SK-N-SH (cell line): ENCODE results near the gene SAMM50. TPM values are rescaled to one million over a fixed set of nuclear protein-coding genes. Genes with fewer than 3 reads are reported as not detected.

Experiments used
- CTCF ChIA-PET: fragments of 300-600, 350-600 bp; formaldehyde crosslinking; extraction: SDS; loops from one replicate; lab custom pipeline; 2021; lab: Yijun Ruan, JAX
- POLR2A ChIA-PET: fragments of 350-600 bp; sonication (Branson Sonifier 250); formaldehyde crosslinking; extraction: SDS; loops from one replicate; lab custom pipeline; 2020; ENCODE audit warnings: antibody characterized with exemption, inconsistent platforms; lab: Yijun Ruan, JAX
- DNase-seq: peaks from one replicate; pipeline ENCODE4 v3.0.0; 2012
- H2AFZ ChIP-seq: fragments of 200-600 bp; sonication (generic); 2 replicates; pipeline ENCODE4 v1.8.1; 2016; ENCODE audit warnings: antibody characterized with exemption, mild to moderate bottlenecking, low read depth
- H3F3A ChIP-seq: fragments of 200-600 bp; sonication (generic); replicated peaks from 2 replicates; pipeline ENCODE3; 2016; ENCODE audit warnings: antibody characterized with exemption, mild to moderate bottlenecking; ENCODE audit not compliant: insufficient read depth
- H3K27ac ChIP-seq, 2 experiments: fragments of 200-500 bp in 1 of 2; fragments of 200-600 bp in 1 of 2; sonication (Bioruptor generic) in 1 of 2; sonication (generic), shearing (Covaris generic) in 1 of 2; 2 replicates each; pipeline versions ENCODE4 v1.5.1 to v1.6.1; 2014 to 2016; ENCODE audit warnings: low read depth in 2 of 2, inconsistent platforms in 1 of 2, low read length in 1 of 2, mild to moderate bottlenecking in 1 of 2, mixed read lengths in 1 of 2
- H3K27me3 ChIP-seq: fragments of 200-600 bp; sonication (generic), shearing (Covaris generic); 2 replicates; pipeline ENCODE4 v1.6.1; 2016; ENCODE audit warnings: mixed run types; ENCODE audit not compliant: insufficient read depth
- H3K36me3 ChIP-seq, 2 experiments: fragments of 200-500 bp in 1 of 2; fragments of 200-600 bp in 1 of 2; sonication (Bioruptor generic) in 1 of 2; sonication (generic) in 1 of 2; replicated peaks in 1 of 2; 2 replicates each; pipeline versions ENCODE3 to v1.5.1; 2014 to 2016; ENCODE audit warnings: low read length in 1 of 2, mild to moderate bottlenecking in 1 of 2; ENCODE audit not compliant: insufficient read depth in 2 of 2, control insufficient read depth in 1 of 2
- H3K4me1 ChIP-seq, 2 experiments: fragments of 200-500 bp in 1 of 2; fragments of 200-600 bp in 1 of 2; sonication (Bioruptor generic) in 1 of 2; sonication (generic), shearing (Covaris generic) in 1 of 2; 2 replicates each; pipeline versions ENCODE4 v1.5.1 to v1.6.1; 2014 to 2016; ENCODE audit warnings: low read depth in 1 of 2, low read length in 1 of 2, mixed run types in 1 of 2; ENCODE audit not compliant: insufficient read depth in 2 of 2, control insufficient read depth in 1 of 2
- H3K4me2 ChIP-seq: fragments of 200-600 bp; sonication (generic), shearing (Covaris generic); 2 replicates; pipeline ENCODE4 v1.6.1; 2017; ENCODE audit warnings: mixed run types
- H3K4me3 ChIP-seq, 2 experiments: fragments of 200-500 bp in 1 of 2; fragments of 200-600 bp in 1 of 2; sonication (Bioruptor generic) in 1 of 2; sonication (generic), shearing (Covaris generic) in 1 of 2; 2 replicates each; pipeline versions ENCODE4 v1.5.1 to v1.8.1; 2014 to 2016; ENCODE audit warnings: low read depth in 2 of 2, inconsistent platforms in 1 of 2, low read length in 1 of 2, mild to moderate bottlenecking in 1 of 2, mixed read lengths in 1 of 2, moderate library complexity in 1 of 2
- H3K79me2 ChIP-seq: fragments of 200-600 bp; sonication (generic); 2 replicates; pipeline ENCODE4 v1.8.1; 2017; ENCODE audit warnings: mild to moderate bottlenecking; ENCODE audit not compliant: insufficient read depth
- H3K9ac ChIP-seq: fragments of 200-600 bp; sonication (generic); 2 replicates; pipeline ENCODE4 v1.6.1; 2017; ENCODE audit warnings: mixed run types
- H3K9me2 ChIP-seq: fragments of 200-600 bp; sonication (generic); 2 replicates; pipeline ENCODE4 v1.6.1; 2017; ENCODE audit warnings: mixed run types
- H3K9me3 ChIP-seq: fragments of 200-600 bp; sonication (generic); 2 replicates; pipeline ENCODE4 v1.6.1; 2017; ENCODE audit warnings: mixed run types, mild to moderate bottlenecking, moderate library complexity
- H4K20me1 ChIP-seq: fragments of 200-600 bp; sonication (generic); 2 replicates; pipeline ENCODE4 v1.6.1; 2017; ENCODE audit warnings: mild to moderate bottlenecking, mixed run types; ENCODE audit not compliant: insufficient read depth
- CHD2 ChIP-seq: fragments of 150-350 bp; IDR thresholded peaks from 2 replicates; pipeline ENCODE4 v1.6.1; 2018; ENCODE audit warnings: low read length; ENCODE audit not compliant: partially characterized antibody
- EP300 ChIP-seq, 2 experiments: IDR thresholded peaks; 2 replicates each; pipeline versions ENCODE4 v1.4.0 to v1.6.1; 2012; ENCODE audit warnings: borderline replicate concordance in 1 of 2, low read depth in 1 of 2, low read length in 1 of 2
- FOSL2 ChIP-seq: IDR thresholded peaks from 2 replicates; pipeline ENCODE4 v1.4.0; 2012; ENCODE audit warnings: low read depth, mild to moderate bottlenecking, moderate library complexity, borderline replicate concordance
- GATA2 ChIP-seq: sonication (generic); formaldehyde crosslinking; IDR thresholded peaks from 2 replicates; pipeline ENCODE4 v1.5.0; 2020; ENCODE audit warnings: mild to moderate bottlenecking, missing genetic modification reagents
- JUND ChIP-seq: IDR thresholded peaks from 2 replicates; pipeline ENCODE4 v1.4.0; 2012
- NFIC ChIP-seq: IDR thresholded peaks from 2 replicates; pipeline ENCODE4 v1.4.0; 2012; ENCODE audit warnings: borderline replicate concordance
- NRF1 ChIP-seq: IDR thresholded peaks from 2 replicates; pipeline ENCODE4 v1.6.1; 2012; ENCODE audit warnings: low read depth, mild to moderate bottlenecking, low read length
- RAD21 ChIP-seq: IDR thresholded peaks from 2 replicates; pipeline ENCODE4 v1.6.1; 2012; ENCODE audit warnings: mild to moderate bottlenecking, low read length
- RCOR1 ChIP-seq: fragments of 150-350 bp; IDR thresholded peaks from 2 replicates; pipeline ENCODE4 v1.6.1; 2017; ENCODE audit warnings: antibody characterized with exemption, low read length
- RFX5 ChIP-seq: IDR thresholded peaks from 2 replicates; pipeline ENCODE4 v1.6.1; 2012; ENCODE audit warnings: mild to moderate bottlenecking, improper control_type of control experiment, low read length
- RXRA ChIP-seq: IDR thresholded peaks from 2 replicates; pipeline ENCODE4 v1.4.0; 2012; ENCODE audit warnings: low read depth, mild to moderate bottlenecking, borderline replicate concordance
- SMC3 ChIP-seq: IDR thresholded peaks from 2 replicates; pipeline ENCODE4 v1.6.1; 2012; ENCODE audit warnings: low read depth, low read length, improper control_type of control experiment
- TAF1 ChIP-seq: IDR thresholded peaks from 2 replicates; pipeline ENCODE4 v1.6.1; 2012; ENCODE audit warnings: low read depth, mild to moderate bottlenecking, low read length, moderate library complexity, borderline replicate concordance
- USF1 ChIP-seq: IDR thresholded peaks from 2 replicates; pipeline ENCODE4 v1.4.0; 2012; ENCODE audit warnings: low read depth, borderline replicate concordance
- ZBTB33 ChIP-seq: IDR thresholded peaks from 2 replicates; pipeline ENCODE4 v1.4.0; 2012; ENCODE audit warnings: low read depth, borderline replicate concordance
- WGBS: methylation state at CpG from one replicate; pipeline ENCODE4 v1.1.6; 2017; ENCODE audit warnings: low lambda C conversion rate; 5-methylcytosine and 5-hydroxymethylcytosine counted together
- polyA plus RNA-seq, 3 experiments: library from polyadenylated mRNA; depleted of rRNA; stranded (reverse); fragments of >200 nt; gene quantifications; 2 replicates each; pipeline ENCODE4 v1.2.3, GENCODE V29; 2012
- TF ChIP-seq, protein P1 (sequence below): fragments of 200-600 bp; sonication (generic); IDR thresholded peaks from 2 replicates; pipeline ENCODE4 v1.6.1; 2017; ENCODE audit warnings: antibody characterized with exemption, mild to moderate bottlenecking, moderate library complexity
- TF ChIP-seq, protein P2 (sequence below): IDR thresholded peaks from 2 replicates; pipeline ENCODE4 v1.6.1; 2012; ENCODE audit warnings: mild to moderate bottlenecking, low read depth, low read length, moderate library complexity

Gene SAMM50
- polyA plus RNA-seq, 1 of the 3 experiments (the other 2 are of a cell fraction) = 49.6 TPM

DNA sequence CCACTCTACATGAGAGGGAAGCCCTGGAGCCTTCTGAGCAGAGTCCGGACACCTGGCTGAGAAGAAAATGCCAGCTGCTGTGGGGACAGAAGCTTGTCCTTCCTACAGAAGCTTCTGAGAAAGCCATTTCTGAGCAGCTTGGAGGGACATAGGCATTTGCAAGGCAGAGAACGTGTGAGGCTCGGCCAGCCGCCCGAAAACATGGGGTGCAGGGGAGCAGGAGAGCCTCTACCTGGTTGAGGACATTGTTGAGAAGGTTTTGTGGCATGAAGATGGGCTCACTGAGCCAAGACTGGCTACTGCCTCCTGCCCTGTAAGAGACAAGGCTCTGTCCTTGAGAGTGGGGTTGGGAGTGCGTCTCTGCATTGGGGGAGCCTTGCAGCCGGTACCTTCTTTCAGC is 25.3 kb downstream of the SAMM50 start (continued):
- TF ChIP-seq USF1 (no peak), RXRA (no peak)

DNA sequence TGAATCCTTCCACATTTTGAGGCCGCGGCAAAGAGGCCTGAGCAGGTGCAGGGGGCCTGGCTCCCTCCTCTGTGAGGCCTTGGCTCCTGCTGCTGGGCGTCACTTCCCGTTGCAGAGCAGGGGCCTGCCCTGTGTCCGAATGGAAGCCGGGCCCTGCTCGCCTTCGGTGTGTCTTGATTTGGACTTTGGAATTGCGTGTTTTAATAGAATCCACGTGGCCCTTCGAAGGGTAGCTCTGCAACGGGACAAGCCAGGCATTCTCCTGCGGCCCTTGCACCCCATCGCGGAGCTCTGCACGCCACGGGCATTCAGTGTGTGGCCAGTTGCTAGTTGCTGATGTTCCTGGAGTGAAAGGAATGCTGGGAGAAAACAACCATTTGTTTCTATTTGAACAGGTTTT is 25.8 kb downstream of the SAMM50 start:
- Histone ChIP-seq H3K9ac (no peak overlapping the region), H3K79me2 (no peaks in the 10 kb centered on the region), H3K9me2 (no peaks in the 10 kb centered on the region; the same call in 1 of the 2 replicates), H3K4me1 (no peaks in the 10 kb centered on the region), H3F3A (peaks cover 7% of the 10 kb centered on the region), H3K4me3 (no peak overlapping the region), H2AFZ (no peak overlapping the region), H3K9me3 (no peaks in the 10 kb centered on the region), H4K20me1 (no peaks in the 10 kb centered on the region), H3K27me3 (no peaks in the 10 kb centered on the region), H3K27ac (no peak overlapping the region), H3K36me3 (peaks cover 41 to 83% of the 10 kb centered on the region in 2 experiments), H3K4me2 (no peak overlapping the region)
- ChIA-PET POLR2A (no interaction called here), CTCF (interaction anchor here (5.3 kb wide), 1 partner anchor 12 kb away, joined by 35 read pairs; no protein-coding TSS in a partner anchor)
- DNase-seq = no peak
- 96% methylated on average over 17 of the region's 17 CpGs for whole genome bisulfite sequencing
- TF ChIP-seq GATA2 (no peak), TAF1 (no peak), NFIC (no peak), RFX5 (no peak), ZBTB33 (no peak), RCOR1 (no peak)
- TF ChIP-seq, protein P1, sequence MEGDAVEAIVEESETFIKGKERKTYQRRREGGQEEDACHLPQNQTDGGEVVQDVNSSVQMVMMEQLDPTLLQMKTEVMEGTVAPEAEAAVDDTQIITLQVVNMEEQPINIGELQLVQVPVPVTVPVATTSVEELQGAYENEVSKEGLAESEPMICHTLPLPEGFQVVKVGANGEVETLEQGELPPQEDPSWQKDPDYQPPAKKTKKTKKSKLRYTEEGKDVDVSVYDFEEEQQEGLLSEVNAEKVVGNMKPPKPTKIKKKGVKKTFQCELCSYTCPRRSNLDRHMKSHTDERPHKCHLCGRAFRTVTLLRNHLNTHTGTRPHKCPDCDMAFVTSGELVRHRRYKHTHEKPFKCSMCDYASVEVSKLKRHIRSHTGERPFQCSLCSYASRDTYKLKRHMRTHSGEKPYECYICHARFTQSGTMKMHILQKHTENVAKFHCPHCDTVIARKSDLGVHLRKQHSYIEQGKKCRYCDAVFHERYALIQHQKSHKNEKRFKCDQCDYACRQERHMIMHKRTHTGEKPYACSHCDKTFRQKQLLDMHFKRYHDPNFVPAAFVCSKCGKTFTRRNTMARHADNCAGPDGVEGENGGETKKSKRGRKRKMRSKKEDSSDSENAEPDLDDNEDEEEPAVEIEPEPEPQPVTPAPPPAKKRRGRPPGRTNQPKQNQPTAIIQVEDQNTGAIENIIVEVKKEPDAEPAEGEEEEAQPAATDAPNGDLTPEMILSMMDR = no peak

DNA sequence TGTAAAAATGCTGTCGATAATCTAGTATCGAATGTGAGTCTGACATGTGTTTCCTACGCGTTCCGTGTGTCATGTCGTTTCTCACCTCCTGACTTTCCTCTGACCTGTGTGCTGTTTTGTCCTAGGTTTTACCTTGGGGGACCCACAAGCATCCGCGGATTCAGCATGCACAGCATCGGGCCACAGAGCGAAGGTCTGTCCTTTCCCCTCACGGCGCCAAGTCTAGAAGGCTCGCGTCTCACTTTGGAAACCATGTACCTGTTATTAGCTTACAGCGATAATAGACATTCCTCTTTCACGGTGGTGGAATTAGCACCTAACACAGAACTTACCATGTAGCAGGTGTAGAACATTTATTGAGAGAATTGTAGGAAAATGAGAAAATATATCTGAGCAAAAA is 28.6 kb downstream of the SAMM50 start:
- H3K36me3 ChIP-seq = peaks cover 49 to 80% of the 10 kb centered on the region in 2 experiments
- ChIA-PET POLR2A (no interaction called here), CTCF (interaction anchor here (2.0 kb wide), 1 partner anchor 10 kb away, joined by 13 read pairs; no protein-coding TSS in a partner anchor)
- TF ChIP-seq USF1 (no peak), FOSL2 (no peak), SMC3 (no peak), RAD21 (no peak), CHD2 (no peak), RCOR1 (no peak), NRF1 (no peak), EP300 (IDR thresholded peaks at IDR 0.05; ENCODE audit: borderline replicate concordance in 1 of 2, low read depth in 1 of 2, low read length in 1 of 2) (no peak), RXRA (no peak), JUND (no peak)
- TF ChIP-seq, protein P2, sequence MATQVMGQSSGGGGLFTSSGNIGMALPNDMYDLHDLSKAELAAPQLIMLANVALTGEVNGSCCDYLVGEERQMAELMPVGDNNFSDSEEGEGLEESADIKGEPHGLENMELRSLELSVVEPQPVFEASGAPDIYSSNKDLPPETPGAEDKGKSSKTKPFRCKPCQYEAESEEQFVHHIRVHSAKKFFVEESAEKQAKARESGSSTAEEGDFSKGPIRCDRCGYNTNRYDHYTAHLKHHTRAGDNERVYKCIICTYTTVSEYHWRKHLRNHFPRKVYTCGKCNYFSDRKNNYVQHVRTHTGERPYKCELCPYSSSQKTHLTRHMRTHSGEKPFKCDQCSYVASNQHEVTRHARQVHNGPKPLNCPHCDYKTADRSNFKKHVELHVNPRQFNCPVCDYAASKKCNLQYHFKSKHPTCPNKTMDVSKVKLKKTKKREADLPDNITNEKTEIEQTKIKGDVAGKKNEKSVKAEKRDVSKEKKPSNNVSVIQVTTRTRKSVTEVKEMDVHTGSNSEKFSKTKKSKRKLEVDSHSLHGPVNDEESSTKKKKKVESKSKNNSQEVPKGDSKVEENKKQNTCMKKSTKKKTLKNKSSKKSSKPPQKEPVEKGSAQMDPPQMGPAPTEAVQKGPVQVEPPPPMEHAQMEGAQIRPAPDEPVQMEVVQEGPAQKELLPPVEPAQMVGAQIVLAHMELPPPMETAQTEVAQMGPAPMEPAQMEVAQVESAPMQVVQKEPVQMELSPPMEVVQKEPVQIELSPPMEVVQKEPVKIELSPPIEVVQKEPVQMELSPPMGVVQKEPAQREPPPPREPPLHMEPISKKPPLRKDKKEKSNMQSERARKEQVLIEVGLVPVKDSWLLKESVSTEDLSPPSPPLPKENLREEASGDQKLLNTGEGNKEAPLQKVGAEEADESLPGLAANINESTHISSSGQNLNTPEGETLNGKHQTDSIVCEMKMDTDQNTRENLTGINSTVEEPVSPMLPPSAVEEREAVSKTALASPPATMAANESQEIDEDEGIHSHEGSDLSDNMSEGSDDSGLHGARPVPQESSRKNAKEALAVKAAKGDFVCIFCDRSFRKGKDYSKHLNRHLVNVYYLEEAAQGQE = no peak

More for the DNA sequence above, 28.6 kb downstream of the SAMM50 start:
- no peak overlapping the region for H3K9ac ChIP-seq
- H3K4me3 ChIP-seq = no peak overlapping the region
- no peak overlapping the region for H3K4me2 ChIP-seq
- H3K9me2 ChIP-seq = no peaks in the 10 kb centered on the region; the same call in 1 of the 2 replicates
- 98% methylated on average over 16 of the region's 16 CpGs for WGBS
- no peak for DNase-seq
- peaks cover 7% of the 10 kb centered on the region for H3F3A ChIP-seq
- H3K79me2 ChIP-seq = no peaks in the 10 kb centered on the region; the same call in 1 of the 2 replicates
- no peak overlapping the region for H3K27ac ChIP-seq
- H3K4me1 ChIP-seq = no peaks in the 10 kb centered on the region
- H3K9me3 ChIP-seq = no peaks in the 10 kb centered on the region
- no peaks in the 10 kb centered on the region for H4K20me1 ChIP-seq
- H3K27me3 ChIP-seq = no peaks in the 10 kb centered on the region
- no peak overlapping the region for H2AFZ ChIP-seq
